Measurements from ENCODE around the gene KDM2A.

The KDM2A gene

DNA sequence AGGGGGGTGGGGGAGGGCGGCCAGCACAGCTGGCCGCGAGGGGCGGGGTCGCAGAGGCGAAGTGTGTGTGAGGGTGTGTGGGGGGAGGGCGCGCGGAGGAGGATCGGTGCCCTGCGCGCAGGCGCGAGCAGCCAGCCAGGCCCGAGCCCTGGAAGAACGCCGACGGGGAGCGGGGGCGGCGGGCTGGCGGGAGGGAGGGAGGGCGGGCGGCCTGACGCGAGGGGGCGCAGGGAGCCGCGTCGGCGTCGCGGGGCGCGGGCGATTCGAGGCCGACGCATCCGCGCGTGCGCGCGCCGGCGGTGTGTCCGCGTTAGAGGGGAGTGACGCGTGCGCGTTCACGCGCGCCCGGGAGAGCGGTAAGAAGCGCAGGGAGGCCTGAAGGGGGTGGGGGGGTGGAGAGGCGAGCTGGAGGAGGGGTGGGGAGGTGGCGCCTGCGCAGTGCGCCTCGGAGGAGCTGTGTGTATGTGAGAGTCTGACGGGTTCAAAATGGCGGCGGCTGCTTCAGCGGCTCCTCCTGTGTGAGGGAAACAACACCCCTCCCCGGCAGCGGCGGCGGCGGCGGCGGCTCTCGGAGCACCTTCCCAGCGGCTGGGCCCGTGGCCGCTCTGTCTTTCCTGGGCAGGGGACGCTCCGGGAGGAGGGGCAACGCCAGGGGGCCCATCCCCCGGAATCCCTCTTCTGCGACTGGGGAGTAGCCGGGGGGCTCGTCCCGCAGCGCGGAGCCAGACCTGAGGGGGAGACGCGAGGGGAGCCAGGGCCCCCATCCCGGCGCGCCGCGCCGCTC, at the start of gene KDM2A:
Gene KDM2A, plus strand, starts transcription at position 463 of the 784 bp plus-strand sequence. CDS start 2,054 bp downstream, outside the sequence.
- Histone ChIP-seq H3K4me3 (replicated peaks; ENCODE audit: low read depth, low read length) (peak within 1 kb of the TSS; percentile 91), H3K36me3 (ENCODE audit: control insufficient read depth, insufficient read depth, low read length) (no peaks in the 10 kb centered on the region; the same call in 1 of the 2 replicates), H3K27me3 (replicated peaks; ENCODE audit: control insufficient read depth, insufficient read depth, low read length) (no peaks in the 10 kb centered on the region)
- DNase-seq (ENCODE audit: extremely low read depth, insufficient read length) = peak; percentile 100
- TF ChIP-seq CTCF (IDR thresholded peaks at IDR 0.05; ENCODE audit: insufficient read depth, low read length, poor library complexity, severe bottlenecking) = no peak

DNA sequence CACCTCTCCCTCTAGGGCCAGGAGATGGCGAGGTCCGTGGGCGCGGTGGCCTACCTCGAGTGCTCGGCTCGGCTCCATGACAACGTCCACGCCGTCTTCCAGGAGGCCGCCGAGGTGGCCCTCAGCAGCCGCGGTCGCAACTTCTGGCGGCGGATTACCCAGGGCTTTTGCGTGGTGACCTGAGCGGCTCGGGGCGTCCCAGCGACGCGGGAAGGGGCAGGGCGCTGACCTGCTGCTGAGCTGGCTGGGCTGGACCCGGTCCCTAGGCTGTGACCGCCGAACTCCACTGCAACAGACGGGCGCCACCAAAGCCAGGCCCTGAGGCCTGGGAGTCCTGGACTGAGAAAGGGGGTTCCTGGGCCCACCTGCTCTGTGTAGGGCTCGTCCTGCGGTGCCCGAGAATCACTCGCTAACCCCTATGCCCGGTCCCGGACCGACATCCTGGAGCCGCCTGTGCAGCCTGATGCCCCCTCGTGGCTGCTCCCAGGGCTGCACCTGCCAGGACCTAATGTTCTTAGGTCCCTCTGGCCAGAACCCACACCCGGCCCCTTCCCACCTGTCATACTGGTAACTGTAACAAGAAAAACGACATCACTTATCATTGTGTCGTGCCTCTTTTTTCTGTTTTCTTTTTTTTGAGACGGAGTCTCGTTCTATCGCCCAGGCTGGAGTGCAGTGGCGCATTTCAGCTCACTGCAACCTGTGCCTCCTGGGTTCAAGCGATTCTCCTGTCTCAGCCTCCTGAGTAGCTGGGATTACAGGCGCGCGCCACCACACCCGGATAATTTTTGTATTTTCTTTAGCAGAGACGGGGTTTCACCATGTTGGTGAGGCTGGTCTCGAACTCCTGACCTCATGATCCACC, 47.4 kb upstream of the KDM2A start:
- peak; percentile 71 for DNase-seq (ENCODE audit: extremely low read depth, insufficient read length)
- Histone ChIP-seq H3K4me3 (replicated peaks; ENCODE audit: low read depth, low read length) (no peak overlapping the region), H3K36me3 (ENCODE audit: control insufficient read depth, insufficient read depth, low read length) (no peaks in the 10 kb centered on the region), H3K27me3 (replicated peaks; ENCODE audit: control insufficient read depth, insufficient read depth, low read length) (no peaks in the 10 kb centered on the region)
- TF ChIP-seq CTCF (IDR thresholded peaks at IDR 0.05; ENCODE audit: insufficient read depth, low read length, poor library complexity, severe bottlenecking) = peak; percentile 92

GRCh38 chr11:67072295-67072694, 46.8 kb upstream of the KDM2A start:
- Histone ChIP-seq H3K4me3 (replicated peaks; ENCODE audit: low read depth, low read length) (no peak overlapping the region), H3K27me3 (replicated peaks; ENCODE audit: control insufficient read depth, insufficient read depth, low read length) (no peaks in the 10 kb centered on the region), H3K36me3 (ENCODE audit: control insufficient read depth, insufficient read depth, low read length) (no peaks in the 10 kb centered on the region)
- TF ChIP-seq CTCF (IDR thresholded peaks at IDR 0.05; ENCODE audit: insufficient read depth, low read length, poor library complexity, severe bottlenecking) = no peak
- DNase-seq (ENCODE audit: extremely low read depth, insufficient read length) = no peak

DNA sequence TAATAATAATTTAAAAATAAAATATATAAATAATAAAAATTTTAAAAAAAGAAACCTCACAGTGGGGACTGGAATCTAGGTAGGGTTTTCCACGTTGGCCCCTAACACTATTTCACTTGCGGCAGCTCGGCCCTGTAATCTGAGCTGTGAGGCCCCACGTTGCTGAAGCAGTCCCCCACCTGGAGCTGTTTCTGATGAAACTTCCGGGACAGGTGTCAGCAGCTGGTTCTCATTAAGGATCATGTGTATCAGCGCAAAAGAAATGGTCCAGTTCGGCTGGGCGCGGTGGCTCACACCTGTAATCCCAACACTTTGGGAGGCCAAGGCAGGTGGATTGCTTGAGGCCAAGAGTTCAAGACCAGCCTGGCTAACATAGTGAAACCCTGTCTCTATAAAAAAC, 45.2 kb upstream of the KDM2A start:
- DNase-seq (ENCODE audit: extremely low read depth, insufficient read length) = no peak
- TF ChIP-seq CTCF (IDR thresholded peaks at IDR 0.05; ENCODE audit: insufficient read depth, low read length, poor library complexity, severe bottlenecking) = no peak
- no peak overlapping the region for H3K4me3 ChIP-seq (replicated peaks; ENCODE audit: low read depth, low read length)
- H3K36me3 ChIP-seq (ENCODE audit: control insufficient read depth, insufficient read depth, low read length) = no peaks in the 10 kb centered on the region
- H3K27me3 ChIP-seq (replicated peaks; ENCODE audit: control insufficient read depth, insufficient read depth, low read length) = no peaks in the 10 kb centered on the region

- TF ChIP-seq CTCF (IDR thresholded peaks at IDR 0.05; ENCODE audit: insufficient read depth, low read length, poor library complexity, severe bottlenecking) = no peak
- no peak for DNase-seq (ENCODE audit: extremely low read depth, insufficient read length)
- H3K4me3 ChIP-seq (replicated peaks; ENCODE audit: low read depth, low read length) = no peak overlapping the region
- no peaks in the 10 kb centered on the region for H3K27me3 ChIP-seq (replicated peaks; ENCODE audit: control insufficient read depth, insufficient read depth, low read length)
- H3K36me3 ChIP-seq (ENCODE audit: control insufficient read depth, insufficient read depth, low read length) = no peaks in the 10 kb centered on the region
These were observed 42.9 kb upstream of the KDM2A start for GRCh38 chr11:67076202-67076601.
